ENCODE results near the gene RIPOR2.

The RIPOR2 gene

DNA sequence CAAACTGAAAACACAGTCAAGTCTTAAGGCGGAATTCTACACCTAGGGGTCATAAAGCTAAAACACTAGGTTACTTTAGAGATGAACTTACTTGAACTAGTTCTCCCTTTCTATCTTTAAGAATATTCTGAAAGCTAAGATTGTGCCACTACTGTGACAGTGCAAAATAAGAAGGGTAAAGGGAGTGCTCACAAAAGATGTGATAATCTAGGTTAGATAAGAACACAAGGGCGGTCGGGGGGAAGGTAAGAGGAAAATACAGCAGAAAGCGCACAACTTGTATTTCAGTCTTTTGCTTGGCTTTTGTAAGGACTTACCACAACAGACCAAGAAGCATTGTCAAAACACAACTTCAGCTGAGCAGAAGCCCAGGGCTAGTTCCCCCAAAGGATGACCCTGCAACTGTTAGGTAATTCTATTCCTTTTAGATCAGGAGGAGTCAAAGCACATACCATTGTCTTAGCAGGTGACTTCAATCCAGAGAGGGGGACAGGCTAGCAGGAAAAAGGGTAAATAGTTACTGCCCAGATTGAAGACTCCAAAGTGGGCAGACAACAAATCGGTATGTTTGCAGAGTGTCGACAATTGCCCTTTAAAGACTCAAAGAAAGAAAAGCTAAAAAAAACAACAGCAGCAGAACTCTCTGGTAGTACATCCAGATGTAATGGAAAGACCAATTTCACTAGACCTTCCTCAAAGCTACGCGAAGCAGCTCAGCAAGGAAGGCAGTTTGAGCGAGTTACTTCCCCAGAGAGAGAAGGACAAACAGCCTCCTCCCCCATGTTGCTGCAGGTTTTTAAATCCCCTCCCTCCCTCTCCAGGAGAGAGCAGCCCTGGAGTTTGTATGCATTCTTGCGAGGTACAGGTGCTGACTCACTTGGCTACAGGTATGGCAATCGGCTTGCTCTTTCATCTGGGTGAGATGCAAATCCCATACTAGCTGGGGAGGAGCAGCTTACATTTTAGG lies 59.0 kb downstream of the RIPOR2 start:
- H3K4me3 ChIP-seq (ENCODE audit: low read length), result no peak overlapping the region

DNA sequence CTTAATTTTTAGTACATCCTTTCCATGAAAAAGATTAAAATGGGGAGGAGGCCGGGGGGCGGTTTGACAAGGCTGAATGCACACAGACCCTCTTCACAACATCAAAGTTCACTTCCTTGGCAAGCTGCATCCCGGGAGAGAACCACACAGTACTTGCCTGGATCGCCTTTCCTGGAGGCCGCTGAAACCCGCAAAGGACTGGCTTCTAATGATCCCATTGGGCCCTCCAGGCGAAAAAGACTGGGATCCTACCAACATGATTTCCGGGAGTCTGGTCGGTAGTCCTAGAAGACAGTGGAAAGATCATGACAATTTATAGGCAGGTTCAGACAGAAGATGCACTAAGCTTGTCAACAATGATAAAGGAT lies 60.2 kb downstream of the RIPOR2 start:
- H3K4me3 ChIP-seq (ENCODE audit: low read length), result no peak overlapping the region
- no peak for TF ChIP-seq ZNF274 (IDR thresholded peaks at IDR 0.05; ENCODE audit: low read depth, low read length)

More for the DNA sequence above, 59.0 kb downstream of the RIPOR2 start:
- no peak for TF ChIP-seq ZNF274 (IDR thresholded peaks at IDR 0.05; ENCODE audit: low read depth, low read length)

GRCh38 chr6:24874776-24875533 lies 60.8 kb downstream of the RIPOR2 start:
- H3K4me3 ChIP-seq (ENCODE audit: low read length), result no peak overlapping the region
- TF ChIP-seq ZNF274 (IDR thresholded peaks at IDR 0.05; ENCODE audit: low read depth, low read length), result no peak

- H3K4me3 ChIP-seq (ENCODE audit: low read length), result no peak overlapping the region
- no peak for TF ChIP-seq ZNF274 (IDR thresholded peaks at IDR 0.05; ENCODE audit: low read depth, low read length)
Measured at GRCh38 chr6:24874128-24874527, 61.6 kb downstream of the RIPOR2 start.

DNA sequence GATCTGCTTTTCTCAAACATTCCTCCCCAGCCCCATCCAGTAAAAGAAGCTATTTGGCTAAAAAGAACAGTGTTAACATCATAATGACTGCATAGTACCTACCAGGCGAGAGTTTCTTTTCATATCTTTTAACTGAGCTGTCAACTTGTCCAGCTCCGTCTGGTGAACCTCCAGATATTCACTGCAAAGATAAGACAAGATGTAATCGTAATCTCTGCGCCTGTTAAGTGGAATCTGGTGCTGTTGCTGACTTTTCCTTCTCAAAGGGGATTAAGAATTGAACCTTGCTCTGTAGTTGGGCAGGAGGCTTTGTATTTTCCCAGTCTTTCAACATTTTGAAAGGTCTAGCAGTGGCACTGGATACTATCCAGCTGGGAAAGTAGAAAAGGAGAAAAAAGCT lies 63.0 kb downstream of the RIPOR2 start:
- no peak for TF ChIP-seq ZNF274 (IDR thresholded peaks at IDR 0.05; ENCODE audit: low read depth, low read length)
- H3K4me3 ChIP-seq (ENCODE audit: low read length), result no peak overlapping the region

DNA sequence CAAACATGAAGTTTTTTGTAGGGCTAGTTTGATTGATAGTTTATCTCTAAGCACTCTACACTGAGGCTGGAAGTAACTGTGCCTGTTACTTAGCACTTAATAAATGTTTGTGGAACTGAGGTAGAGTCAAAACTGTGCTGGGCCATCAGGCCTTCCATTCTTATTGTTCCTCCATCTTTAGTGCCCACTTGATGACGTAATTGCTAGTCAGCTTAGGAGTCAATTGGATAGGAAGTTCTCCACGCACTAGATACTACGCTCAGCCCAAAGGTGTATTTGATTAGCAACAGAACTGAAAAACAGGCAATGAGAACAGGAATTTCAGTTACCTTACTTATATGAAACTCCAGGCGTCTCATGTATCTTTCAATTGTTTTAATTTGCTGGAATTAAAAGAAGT lies 67.0 kb downstream of the RIPOR2 start:
- TF ChIP-seq ZNF274 (IDR thresholded peaks at IDR 0.05; ENCODE audit: low read depth, low read length), result no peak
- H3K4me3 ChIP-seq (ENCODE audit: low read length), result no peak overlapping the region

DNA sequence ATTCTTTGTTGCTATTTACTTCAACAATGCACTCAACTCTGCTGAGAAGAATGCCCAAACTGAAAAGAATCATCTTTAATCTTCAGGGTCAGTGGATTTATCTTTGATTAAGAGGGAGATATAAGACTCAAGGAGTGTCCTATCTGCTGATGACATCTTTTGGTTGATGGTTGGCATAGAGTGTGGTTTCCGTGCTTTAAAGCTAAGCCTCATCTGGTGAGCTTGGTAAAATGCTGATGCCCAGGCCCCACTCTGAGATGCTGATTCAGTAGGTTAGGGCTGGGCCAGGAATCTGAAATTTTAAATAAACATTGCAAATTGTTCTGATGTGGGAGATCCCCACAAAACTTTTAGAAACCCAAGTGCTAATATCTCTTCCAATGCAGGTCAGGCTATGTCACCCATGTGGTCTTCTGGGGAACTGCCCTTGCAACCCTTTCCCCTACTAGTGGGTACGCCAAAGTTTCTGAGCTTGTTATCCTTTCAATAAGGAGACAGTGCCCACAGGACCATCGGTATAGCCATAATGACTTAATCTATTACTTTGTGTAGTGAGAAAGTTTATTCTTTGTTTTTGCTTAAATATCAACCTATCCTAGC lies 68.6 kb downstream of the RIPOR2 start:
- no peak for TF ChIP-seq ZNF274 (IDR thresholded peaks at IDR 0.05; ENCODE audit: low read depth, low read length)
- no peak overlapping the region for H3K4me3 ChIP-seq (ENCODE audit: low read length)

DNA sequence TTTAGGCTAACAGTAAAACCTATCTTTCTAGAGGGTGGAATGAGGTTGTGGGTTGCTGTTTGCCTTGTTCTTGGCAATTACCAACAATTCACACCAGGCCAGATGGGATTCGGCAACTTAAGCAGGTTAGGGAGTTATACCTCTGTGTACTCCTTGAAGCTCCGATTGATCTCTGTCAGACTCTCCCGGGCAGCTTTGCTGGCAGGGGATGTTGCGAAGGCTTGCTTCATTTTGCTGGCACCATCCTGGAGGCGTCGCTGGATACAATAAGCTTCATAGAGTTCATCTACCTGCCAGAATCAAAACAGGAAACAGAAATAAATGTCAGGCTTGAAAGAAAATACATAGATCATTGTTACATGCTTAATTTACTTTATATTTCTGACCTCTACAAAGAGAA lies 70.6 kb downstream of the RIPOR2 start:
- no peak overlapping the region for H3K4me3 ChIP-seq (ENCODE audit: low read length)
- TF ChIP-seq ZNF274 (IDR thresholded peaks at IDR 0.05; ENCODE audit: low read depth, low read length), result no peak

DNA sequence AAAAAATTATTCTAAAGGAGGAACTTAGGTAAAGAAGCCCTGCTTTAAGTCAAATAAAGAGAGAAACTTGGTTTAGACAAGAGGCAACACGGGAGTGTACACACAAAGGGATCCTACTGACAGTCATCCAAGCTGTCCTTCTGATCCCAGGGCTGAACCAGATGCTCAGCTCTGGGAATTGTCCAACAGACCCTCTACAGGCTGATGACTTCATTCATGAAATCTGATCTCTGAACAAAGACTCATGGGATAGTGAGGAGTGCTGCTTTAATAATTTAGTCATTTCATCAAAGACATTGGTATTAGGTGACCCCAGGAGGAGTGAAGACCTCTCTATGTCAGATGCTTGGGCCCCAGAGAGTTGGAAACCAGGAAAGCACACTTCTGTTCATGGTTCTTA lies 71.4 kb downstream of the RIPOR2 start:
- no peak for TF ChIP-seq ZNF274 (IDR thresholded peaks at IDR 0.05; ENCODE audit: low read depth, low read length)
- no peak overlapping the region for H3K4me3 ChIP-seq (ENCODE audit: low read length)

DNA sequence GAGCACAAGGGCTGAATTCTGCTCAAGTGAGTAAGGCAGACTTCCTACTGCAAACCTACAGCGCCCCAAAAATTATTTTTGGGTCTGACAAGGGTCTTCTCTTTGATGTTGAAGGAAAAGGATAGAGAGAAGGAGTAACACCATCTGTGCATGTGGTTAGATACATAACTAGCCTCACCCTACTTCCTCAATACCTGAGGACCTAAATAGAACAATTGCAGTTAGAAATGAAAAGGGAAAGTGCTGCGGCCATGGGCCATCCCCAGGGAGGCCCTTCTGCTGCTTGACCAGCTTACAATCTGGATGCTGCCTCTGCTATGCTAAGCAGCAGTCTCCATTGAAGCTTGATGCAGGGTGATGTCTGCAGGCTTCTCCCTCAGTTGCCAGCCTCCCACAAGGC lies 73.8 kb downstream of the RIPOR2 start:
- no peak for TF ChIP-seq ZNF274 (IDR thresholded peaks at IDR 0.05; ENCODE audit: low read depth, low read length)
- no peak overlapping the region for H3K4me3 ChIP-seq (ENCODE audit: low read length)

- TF ChIP-seq ZNF274 (IDR thresholded peaks at IDR 0.05; ENCODE audit: low read depth, low read length), result no peak
- no peak overlapping the region for H3K4me3 ChIP-seq (ENCODE audit: low read length)
Measured at GRCh38 chr6:24859608-24860200, 76.1 kb downstream of the RIPOR2 start.

GRCh38 chr6:24859132-24859531 lies 76.6 kb downstream of the RIPOR2 start:
- TF ChIP-seq ZNF274 (IDR thresholded peaks at IDR 0.05; ENCODE audit: low read depth, low read length), result no peak
- no peak overlapping the region for H3K4me3 ChIP-seq (ENCODE audit: low read length)

DNA sequence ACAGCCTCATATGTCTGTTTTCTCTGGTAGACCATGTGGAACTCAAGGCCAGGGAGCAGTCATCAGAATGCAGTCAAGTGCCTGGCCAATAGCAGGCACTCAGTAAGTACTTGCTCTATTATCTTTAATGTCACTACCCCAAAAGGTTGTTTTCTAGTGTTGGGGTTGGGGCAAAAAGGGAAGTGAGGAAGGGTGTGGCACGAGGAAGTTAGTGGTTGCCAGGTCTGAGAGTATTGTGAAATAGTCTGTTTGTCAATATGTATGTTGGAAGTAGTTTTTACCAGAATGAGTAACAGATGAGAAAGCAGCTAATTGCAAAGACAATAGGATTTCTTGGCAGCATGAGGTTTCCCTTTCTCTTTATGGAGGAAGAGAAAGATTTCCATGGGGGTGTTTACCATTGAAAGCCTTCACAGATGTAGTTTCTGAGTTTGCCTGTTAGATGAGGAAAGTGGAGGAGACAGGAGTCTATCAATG lies 77.5 kb downstream of the RIPOR2 start:
- no peak for TF ChIP-seq ZNF274 (IDR thresholded peaks at IDR 0.05; ENCODE audit: low read depth, low read length)

More for the DNA sequence above, 77.5 kb downstream of the RIPOR2 start:
- H3K4me3 ChIP-seq (ENCODE audit: low read length), result no peak overlapping the region
